Measurements from ENCODE around the gene ST6GALNAC2. TPM values are rescaled to one million over a fixed set of nuclear protein-coding genes. Genes with fewer than 3 reads are reported as not detected.

The ST6GALNAC2 gene
- total and polyA plus RNA-seq, 2 experiments from 2014 or later = 0.31 TPM; not detected in 1

DNA sequence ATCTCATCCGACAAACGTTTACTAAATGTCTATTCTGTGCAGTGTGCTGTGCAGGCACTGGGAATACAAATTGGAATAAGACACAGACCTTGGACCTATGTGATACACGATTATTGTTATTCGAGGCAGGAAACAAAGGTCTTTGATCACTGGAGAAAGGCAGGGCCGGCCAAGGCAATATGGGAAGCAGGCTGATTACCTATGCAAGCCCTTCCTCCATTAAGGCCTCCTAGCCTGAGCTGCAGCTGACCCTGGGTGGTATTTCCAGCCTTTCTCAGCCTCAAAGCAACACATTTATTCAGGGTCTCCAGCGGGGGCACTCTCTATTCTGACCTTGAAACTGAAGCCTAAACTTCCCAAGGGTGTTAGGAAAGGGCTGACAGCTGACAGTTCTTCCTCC, 44.5 kb upstream of the ST6GALNAC2 start:
- Histone ChIP-seq H3K9me2 (ENCODE audit: insufficient read depth) (no peaks in the 10 kb centered on the region), H3K27me3 (ENCODE audit: insufficient read depth) (no peaks in the 10 kb centered on the region), H3K27ac (ENCODE audit: low read depth) (no peak overlapping the region; the same call in 1 of the 2 replicates), H4K20me1 (replicated peaks; ENCODE audit: insufficient read depth) (no peaks in the 10 kb centered on the region), H3K4me3 (no peak overlapping the region), H2AFZ (no peak overlapping the region), H3K36me3 (ENCODE audit: insufficient read depth) (no peaks in the 10 kb centered on the region), H3K4me2 (no peak overlapping the region), H3K79me2 (replicated peaks; ENCODE audit: insufficient read depth) (no peaks in the 10 kb centered on the region), H3F3A (replicated peaks; ENCODE audit: low read depth) (no peaks in the 10 kb centered on the region), H3K4me1 (ENCODE audit: insufficient read depth) (peaks cover 5% of the 10 kb centered on the region)
- no peaks in the 10 kb centered on the region for H3K36me3 Mint-ChIP-seq (ENCODE audit: low read depth)
- no peaks in the 10 kb centered on the region for H3K9me3 Mint-ChIP-seq
- peak; percentile 53 for DNase-seq (ENCODE audit: low spot score)
- peaks cover 8% of the 10 kb centered on the region for H3K27me3 Mint-ChIP-seq (ENCODE audit: insufficient read depth, low read depth, poor library complexity)
- TF ChIP-seq POLR2AphosphoS5 (IDR thresholded peaks at IDR 0.05; ENCODE audit: low read depth) (no peak), CTCF (conservative IDR thresholded peaks at IDR 0.05; ENCODE audit: low read depth in 2 of 2) (peak in 1 of 2 experiments; percentile 16; a peak in 1 of 4 replicates), EZH2phosphoT487 (IDR thresholded peaks at IDR 0.05; ENCODE audit: unreplicated experiment) (no peak)
- TF ChIP-seq, protein P1, sequence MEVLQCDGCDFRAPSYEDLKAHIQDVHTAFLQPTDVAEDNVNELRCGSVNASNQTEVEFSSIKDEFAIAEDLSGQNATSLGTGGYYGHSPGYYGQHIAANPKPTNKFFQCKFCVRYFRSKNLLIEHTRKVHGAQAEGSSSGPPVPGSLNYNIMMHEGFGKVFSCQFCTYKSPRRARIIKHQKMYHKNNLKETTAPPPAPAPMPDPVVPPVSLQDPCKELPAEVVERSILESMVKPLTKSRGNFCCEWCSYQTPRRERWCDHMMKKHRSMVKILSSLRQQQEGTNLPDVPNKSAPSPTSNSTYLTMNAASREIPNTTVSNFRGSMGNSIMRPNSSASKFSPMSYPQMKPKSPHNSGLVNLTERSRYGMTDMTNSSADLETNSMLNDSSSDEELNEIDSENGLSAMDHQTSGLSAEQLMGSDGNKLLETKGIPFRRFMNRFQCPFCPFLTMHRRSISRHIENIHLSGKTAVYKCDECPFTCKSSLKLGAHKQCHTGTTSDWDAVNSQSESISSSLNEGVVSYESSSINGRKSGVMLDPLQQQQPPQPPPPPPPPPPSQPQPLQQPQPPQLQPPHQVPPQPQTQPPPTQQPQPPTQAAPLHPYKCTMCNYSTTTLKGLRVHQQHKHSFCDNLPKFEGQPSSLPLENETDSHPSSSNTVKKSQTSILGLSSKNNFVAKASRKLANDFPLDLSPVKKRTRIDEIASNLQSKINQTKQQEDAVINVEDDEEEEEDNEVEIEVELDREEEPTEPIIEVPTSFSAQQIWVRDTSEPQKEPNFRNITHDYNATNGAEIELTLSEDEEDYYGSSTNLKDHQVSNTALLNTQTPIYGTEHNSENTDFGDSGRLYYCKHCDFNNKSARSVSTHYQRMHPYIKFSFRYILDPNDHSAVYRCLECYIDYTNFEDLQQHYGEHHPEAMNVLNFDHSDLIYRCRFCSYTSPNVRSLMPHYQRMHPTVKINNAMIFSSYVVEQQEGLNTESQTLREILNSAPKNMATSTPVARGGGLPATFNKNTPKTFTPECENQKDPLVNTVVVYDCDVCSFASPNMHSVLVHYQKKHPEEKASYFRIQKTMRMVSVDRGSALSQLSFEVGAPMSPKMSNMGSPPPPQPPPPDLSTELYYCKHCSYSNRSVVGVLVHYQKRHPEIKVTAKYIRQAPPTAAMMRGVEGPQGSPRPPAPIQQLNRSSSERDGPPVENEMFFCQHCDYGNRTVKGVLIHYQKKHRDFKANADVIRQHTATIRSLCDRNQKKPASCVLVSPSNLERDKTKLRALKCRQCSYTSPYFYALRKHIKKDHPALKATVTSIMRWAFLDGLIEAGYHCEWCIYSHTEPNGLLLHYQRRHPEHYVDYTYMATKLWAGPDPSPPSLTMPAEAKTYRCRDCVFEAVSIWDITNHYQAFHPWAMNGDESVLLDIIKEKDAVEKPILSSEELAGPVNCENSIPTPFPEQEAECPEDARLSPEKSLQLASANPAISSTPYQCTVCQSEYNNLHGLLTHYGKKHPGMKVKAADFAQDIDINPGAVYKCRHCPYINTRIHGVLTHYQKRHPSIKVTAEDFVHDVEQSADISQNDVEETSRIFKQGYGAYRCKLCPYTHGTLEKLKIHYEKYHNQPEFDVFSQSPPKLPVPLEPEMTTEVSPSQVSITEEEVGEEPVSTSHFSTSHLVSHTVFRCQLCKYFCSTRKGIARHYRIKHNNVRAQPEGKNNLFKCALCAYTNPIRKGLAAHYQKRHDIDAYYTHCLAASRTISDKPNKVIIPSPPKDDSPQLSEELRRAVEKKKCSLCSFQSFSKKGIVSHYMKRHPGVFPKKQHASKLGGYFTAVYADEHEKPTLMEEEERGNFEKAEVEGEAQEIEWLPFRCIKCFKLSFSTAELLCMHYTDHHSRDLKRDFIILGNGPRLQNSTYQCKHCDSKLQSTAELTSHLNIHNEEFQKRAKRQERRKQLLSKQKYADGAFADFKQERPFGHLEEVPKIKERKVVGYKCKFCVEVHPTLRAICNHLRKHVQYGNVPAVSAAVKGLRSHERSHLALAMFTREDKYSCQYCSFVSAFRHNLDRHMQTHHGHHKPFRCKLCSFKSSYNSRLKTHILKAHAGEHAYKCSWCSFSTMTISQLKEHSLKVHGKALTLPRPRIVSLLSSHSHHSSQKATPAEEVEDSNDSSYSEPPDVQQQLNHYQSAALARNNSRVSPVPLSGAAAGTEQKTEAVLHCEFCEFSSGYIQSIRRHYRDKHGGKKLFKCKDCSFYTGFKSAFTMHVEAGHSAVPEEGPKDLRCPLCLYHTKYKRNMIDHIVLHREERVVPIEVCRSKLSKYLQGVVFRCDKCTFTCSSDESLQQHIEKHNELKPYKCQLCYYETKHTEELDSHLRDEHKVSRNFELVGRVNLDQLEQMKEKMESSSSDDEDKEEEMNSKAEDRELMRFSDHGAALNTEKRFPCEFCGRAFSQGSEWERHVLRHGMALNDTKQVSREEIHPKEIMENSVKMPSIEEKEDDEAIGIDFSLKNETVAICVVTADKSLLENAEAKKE (CRISPR knock-in tag; IDR thresholded peaks at IDR 0.05) = no peak
- H3K4me1 Mint-ChIP-seq = peaks cover 18% of the 10 kb centered on the region
- no peak overlapping the region for H3K27ac Mint-ChIP-seq
- ATAC-seq = peak; percentile 76
- no peak overlapping the region for H3K4me3 Mint-ChIP-seq

Data from GM23338 (cell line).